Measurements from ENCODE around the gene PDXK. TPM values are rescaled to one million over a fixed set of nuclear protein-coding genes. Genes with fewer than 3 reads are reported as not detected.
A peak's percentile ranks its signal among the peaks of the same experiment; 100 is the strongest.

The PDXK gene
- total RNA-seq, 1 experiment from 2014 or later, result 214 TPM

DNA sequence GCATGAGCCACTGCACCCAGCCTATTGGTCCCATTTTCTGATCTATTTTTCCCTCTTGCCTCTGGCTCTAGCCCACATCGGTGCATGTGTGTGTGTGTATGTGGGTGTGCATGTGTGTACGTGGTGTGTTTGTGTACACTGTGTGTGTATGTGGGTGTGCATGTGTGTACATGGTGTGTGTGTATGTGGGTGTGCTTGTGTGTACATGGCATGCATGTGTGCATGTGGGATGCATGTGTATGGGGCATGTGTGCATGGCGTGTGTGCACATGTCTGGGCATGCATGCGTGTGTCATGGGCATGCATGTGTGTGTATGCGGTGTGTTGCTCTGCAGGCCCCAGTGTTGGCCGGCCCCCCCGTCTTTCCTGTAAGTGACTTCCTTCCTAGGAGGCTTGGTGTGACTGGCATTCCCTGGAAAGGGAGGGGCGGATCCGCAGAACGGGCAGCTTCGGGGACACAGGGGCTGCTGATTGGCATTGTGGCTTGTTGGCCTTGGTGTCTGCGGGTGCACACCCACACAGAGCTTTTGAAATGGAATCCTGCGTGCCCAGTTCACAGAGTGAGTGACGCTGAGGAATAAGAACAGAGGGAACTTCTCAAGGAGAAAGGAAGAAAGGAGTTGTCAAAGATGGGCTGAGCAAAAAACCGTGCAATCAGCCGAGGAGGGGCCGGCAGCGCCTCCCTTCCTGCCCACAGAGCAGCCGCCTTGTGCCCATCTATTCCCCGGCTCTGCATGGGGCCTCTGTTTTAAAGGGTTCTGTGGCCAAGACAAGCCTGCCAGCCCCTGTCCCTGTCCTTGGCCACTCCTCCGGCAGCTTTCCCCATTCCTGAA is 8.0 kb downstream of the PDXK start:
- Mint-ChIP-seq H3K4me3 (ENCODE audit: low read depth, unreplicated experiment) (peak overlapping the region; percentile 77), H3K4me1 (ENCODE audit: low read depth, unreplicated experiment) (peaks cover 57% of the 10 kb centered on the region), H3K27ac (ENCODE audit: unreplicated experiment) (peak overlapping the region; percentile 95), H3K27me3 (ENCODE audit: unreplicated experiment) (no peaks in the 10 kb centered on the region), H3K9me3 (ENCODE audit: low read depth, unreplicated experiment) (no peaks in the 10 kb centered on the region), H3K36me3 (ENCODE audit: insufficient read depth, unreplicated experiment) (peaks cover 71% of the 10 kb centered on the region)
- BruUV-seq (replicated peaks), result no TSS peak
- CTCF ChIA-PET, result interaction anchor here (0.6 kb wide), 1 partner anchor 249 kb away, joined by 3 read pairs; no protein-coding TSS in a partner anchor
- TF ChIP-seq, protein P1, sequence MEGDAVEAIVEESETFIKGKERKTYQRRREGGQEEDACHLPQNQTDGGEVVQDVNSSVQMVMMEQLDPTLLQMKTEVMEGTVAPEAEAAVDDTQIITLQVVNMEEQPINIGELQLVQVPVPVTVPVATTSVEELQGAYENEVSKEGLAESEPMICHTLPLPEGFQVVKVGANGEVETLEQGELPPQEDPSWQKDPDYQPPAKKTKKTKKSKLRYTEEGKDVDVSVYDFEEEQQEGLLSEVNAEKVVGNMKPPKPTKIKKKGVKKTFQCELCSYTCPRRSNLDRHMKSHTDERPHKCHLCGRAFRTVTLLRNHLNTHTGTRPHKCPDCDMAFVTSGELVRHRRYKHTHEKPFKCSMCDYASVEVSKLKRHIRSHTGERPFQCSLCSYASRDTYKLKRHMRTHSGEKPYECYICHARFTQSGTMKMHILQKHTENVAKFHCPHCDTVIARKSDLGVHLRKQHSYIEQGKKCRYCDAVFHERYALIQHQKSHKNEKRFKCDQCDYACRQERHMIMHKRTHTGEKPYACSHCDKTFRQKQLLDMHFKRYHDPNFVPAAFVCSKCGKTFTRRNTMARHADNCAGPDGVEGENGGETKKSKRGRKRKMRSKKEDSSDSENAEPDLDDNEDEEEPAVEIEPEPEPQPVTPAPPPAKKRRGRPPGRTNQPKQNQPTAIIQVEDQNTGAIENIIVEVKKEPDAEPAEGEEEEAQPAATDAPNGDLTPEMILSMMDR (IDR thresholded peaks at IDR 0.05; ENCODE audit: unreplicated experiment), result no peak
- DNase-seq, result peak; percentile 28
- intact Hi-C loops (cut with micrococcal nuclease; ENCODE audit: unreplicated experiment), result no loop called here

DNA sequence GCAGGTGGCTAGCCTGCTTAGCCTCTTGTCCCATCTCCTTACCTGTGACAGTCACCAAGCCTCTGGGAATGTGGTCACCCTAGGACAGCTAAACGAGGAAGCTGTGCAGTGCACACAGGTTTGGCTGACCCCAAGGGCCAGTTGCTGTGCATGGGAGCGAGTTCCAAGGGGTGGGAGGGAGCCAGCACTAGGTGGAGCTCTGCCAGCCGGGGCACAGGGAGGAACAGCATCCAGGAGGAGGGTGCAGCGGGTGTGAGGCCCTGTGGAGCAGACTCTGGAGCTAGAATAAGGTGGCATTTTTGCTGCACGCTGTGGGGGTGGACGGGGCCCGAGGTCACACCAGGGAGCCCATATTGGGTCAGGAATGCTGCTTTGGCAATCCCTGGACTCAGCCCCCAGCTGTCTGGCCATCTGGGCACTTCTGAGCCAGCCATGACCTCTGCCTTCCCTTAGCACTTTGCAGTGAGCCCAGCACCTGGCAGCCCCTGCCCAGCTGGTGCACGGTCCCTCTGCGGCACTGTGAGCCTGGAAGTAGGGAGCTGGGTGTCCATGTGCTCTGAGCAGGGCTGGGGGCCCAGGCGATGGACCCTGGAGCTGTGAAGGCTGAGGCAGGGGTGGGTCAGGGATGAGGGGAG is 8.7 kb downstream of the PDXK start:
- CTCF ChIA-PET, result interaction anchor here (0.6 to 2.1 kb wide), 4 partner anchors 13 to 248 kb away, joined by 3 to 19 read pairs (median 6); partner anchors contain the start of genes HSF2BP and RRP1B
- TF ChIP-seq, protein P1 (IDR thresholded peaks at IDR 0.05; ENCODE audit: unreplicated experiment), result no peak
- Mint-ChIP-seq H3K27ac (ENCODE audit: unreplicated experiment) (peak overlapping the region; percentile 95), H3K4me1 (ENCODE audit: low read depth, unreplicated experiment) (peaks cover 51% of the 10 kb centered on the region), H3K27me3 (ENCODE audit: unreplicated experiment) (no peaks in the 10 kb centered on the region), H3K9me3 (ENCODE audit: low read depth, unreplicated experiment) (no peaks in the 10 kb centered on the region), H3K4me3 (ENCODE audit: low read depth, unreplicated experiment) (peak overlapping the region; percentile 77), H3K36me3 (ENCODE audit: insufficient read depth, unreplicated experiment) (peaks cover 71% of the 10 kb centered on the region)
- no TSS peak for BruUV-seq (replicated peaks)
- peak; percentile 69 for DNase-seq
- intact Hi-C loops (cut with micrococcal nuclease; ENCODE audit: unreplicated experiment), result no loop called here

DNA sequence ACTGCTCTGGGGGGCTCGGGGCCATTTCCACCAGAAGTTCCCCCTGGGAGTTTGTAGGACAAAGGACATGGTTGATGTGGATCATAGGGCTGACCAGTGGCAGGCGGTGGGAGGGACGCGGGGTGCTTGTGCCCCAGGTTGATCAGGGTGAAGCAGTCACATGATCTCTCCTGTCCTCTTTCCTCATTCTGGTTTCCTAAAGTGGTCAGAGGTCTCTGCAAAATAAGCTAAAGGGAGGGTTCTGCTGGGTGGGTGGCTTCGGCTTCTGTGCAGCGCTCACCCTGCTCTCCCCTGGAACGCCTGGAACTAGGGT is 9.2 kb downstream of the PDXK start:
- CTCF ChIA-PET, result interaction anchor here (0.9 to 2.1 kb wide), 4 partner anchors 10 to 69 kb away, joined by 3 to 19 read pairs (median 6); partner anchors contain the start of genes HSF2BP and RRP1B
- DNase-seq, result peak; percentile 31
- peak overlapping the region; percentile 95 for H3K27ac Mint-ChIP-seq (ENCODE audit: unreplicated experiment)
- intact Hi-C loops (cut with micrococcal nuclease; ENCODE audit: unreplicated experiment), result no loop called here
- no peaks in the 10 kb centered on the region for H3K9me3 Mint-ChIP-seq (ENCODE audit: low read depth, unreplicated experiment)
- no peaks in the 10 kb centered on the region for H3K27me3 Mint-ChIP-seq (ENCODE audit: unreplicated experiment)
- BruUV-seq (replicated peaks), result no TSS peak
- TF ChIP-seq, protein P1 (IDR thresholded peaks at IDR 0.05; ENCODE audit: unreplicated experiment), result no peak
- peaks cover 46% of the 10 kb centered on the region for H3K4me1 Mint-ChIP-seq (ENCODE audit: low read depth, unreplicated experiment)
- peaks cover 66% of the 10 kb centered on the region for H3K36me3 Mint-ChIP-seq (ENCODE audit: insufficient read depth, unreplicated experiment)
- peak overlapping the region; percentile 77 for H3K4me3 Mint-ChIP-seq (ENCODE audit: low read depth, unreplicated experiment)

DNA sequence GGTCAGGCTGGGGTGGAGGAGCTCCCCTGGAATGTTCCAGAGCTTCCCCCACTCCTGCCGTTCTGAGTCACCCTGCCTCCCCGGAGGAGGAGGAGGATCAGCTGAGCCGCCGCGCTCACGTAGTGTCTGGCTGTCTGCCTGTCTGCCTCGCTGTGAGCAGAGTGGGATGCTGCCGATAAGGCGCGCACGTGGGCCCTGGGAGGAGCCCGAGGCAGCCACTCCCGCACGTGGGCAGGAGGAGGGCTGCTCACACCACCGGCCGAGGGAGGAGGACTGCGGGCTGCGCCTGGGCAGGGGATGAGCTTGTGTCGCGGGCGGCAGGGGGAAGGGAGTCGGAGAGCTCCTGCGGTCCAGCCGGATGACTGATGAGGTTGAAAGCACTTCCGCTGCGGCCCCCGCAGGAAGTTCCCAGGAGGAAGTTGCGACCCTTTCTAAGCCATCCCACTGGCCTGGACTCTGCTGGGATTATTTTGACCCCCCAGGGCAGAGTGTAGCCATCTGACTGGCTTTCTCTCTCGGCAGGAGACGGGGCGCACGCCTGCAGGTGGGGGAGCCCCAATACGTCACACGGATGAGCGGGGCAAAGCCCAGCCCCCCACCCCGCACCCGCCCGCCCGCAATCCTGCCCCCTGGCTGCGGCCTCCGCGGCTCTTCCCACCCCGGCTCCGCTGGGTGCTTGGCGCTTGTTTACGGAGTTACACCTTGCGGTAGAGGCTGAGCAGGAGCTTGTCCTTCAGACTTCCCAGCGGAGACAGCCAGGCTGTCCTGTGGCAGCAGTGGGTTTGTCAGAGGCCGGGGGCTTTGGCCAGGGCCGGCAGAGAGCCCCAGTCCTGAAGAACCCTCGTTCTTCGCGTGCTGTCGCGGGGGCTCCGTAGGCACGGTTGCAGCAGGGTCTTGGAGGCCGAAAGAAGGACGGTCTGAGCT is 9.8 kb downstream of the PDXK start:
- Mint-ChIP-seq H3K4me1 (ENCODE audit: low read depth, unreplicated experiment) (peaks cover 50% of the 10 kb centered on the region), H3K27me3 (ENCODE audit: unreplicated experiment) (no peaks in the 10 kb centered on the region), H3K4me3 (ENCODE audit: low read depth, unreplicated experiment) (peak overlapping the region; percentile 77), H3K27ac (ENCODE audit: unreplicated experiment) (peak overlapping the region; percentile 95), H3K36me3 (ENCODE audit: insufficient read depth, unreplicated experiment) (peaks cover 68% of the 10 kb centered on the region), H3K9me3 (ENCODE audit: low read depth, unreplicated experiment) (no peaks in the 10 kb centered on the region)
- TF ChIP-seq, protein P1 (IDR thresholded peaks at IDR 0.05; ENCODE audit: unreplicated experiment), result no peak
- DNase-seq, result peak; percentile 77
- CTCF ChIA-PET, result interaction anchor here (0.9 to 2.1 kb wide), 4 partner anchors 10 to 70 kb away, joined by 3 to 19 read pairs (median 6); partner anchors contain the start of genes HSF2BP and RRP1B
- no TSS peak for BruUV-seq (replicated peaks)
- intact Hi-C loops (cut with micrococcal nuclease; ENCODE audit: unreplicated experiment), result no loop called here

All from Calu3 (cell line).